GM21390 (cell line): ENCODE data around the gene SLC39A9.
A peak's percentile ranks its signal among the peaks of the same experiment; 100 is the strongest.
"Not testable (repeated sequence)": the region's sequence is repeated elsewhere in the genome, so short reads cannot be mapped to it uniquely, and the experiment has no call there.

Experiments used
- ATAC-seq: cut with Tn5 transposase; IDR thresholded peaks from one replicate; pipeline ENCODE4 v1.9.1; 2021; ENCODE audit not compliant: unreplicated experiment

SLC39A9 gene

GRCh38 chr14:69475194-69475818 is 76.8 kb downstream of the SLC39A9 start:
- no peak for ATAC-seq

DNA sequence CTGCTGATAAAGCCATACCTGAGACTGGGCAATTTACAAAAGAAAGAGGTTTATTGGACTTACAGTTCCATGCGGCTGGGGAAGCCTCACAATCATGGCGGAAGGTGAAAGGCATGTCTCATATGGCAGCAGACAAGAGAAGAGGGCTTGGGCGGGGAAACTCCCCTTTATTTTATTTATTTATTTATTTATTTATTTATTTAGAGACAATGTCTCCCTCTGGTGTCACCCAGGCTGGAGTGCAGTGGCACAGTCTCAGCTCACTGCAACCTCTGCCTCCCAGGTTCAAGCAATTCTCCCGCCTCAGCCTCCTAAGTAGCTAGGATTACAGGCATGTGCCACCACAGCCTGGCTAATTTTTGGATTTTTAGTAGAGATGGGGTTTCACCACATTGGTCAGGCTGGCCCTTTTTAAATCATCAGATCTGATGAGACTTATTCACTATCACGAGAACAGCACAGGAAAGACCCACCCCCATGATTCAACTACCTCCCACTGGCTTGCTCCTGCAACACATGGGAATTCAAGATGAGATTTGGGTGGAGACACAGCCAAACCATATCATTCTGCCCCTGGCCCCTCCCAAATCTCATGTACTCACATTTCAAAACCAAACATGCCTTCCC is 78.4 kb downstream of the SLC39A9 start:
- not testable (repeated sequence) for ATAC-seq

DNA sequence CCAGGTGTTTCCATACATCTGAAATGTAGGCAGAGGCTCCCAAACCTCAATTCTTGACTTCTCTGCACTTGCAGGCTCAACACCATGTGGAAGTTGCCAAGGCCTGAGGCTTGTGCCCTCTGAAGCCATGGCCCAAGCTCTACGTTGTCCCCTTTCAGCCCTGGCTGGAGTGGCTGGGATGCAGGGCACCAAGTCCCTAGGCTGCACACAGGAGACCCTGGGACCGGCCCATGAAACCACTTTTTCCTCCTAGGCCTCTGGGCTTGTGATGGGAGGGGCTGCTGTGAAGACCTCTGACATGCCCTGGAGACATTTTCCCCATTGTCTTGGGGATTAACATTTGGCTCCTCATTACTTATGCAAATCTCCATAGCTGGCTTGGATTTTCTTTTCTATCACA is 79.6 kb downstream of the SLC39A9 start:
- ATAC-seq, result not testable (repeated sequence)

DNA sequence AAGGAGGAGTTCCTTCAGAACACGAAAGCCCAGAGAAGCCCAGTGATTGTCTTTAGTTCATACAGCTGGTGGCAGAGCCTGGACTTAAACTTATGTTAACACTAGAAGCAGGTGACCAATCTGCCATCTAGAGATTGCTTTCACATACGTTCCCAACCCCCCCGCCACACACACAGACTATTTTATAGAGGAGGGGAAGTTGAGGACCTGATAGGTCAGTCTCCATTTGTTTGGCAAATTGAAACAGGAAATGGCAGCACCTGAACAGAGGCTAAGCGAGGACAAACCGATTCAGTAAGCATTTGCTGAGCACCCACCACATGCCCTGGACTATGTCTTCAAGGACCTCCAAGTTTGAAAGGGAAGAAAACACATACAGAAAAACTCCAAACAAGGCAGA is 81.2 kb downstream of the SLC39A9 start:
- ATAC-seq, result no peak

DNA sequence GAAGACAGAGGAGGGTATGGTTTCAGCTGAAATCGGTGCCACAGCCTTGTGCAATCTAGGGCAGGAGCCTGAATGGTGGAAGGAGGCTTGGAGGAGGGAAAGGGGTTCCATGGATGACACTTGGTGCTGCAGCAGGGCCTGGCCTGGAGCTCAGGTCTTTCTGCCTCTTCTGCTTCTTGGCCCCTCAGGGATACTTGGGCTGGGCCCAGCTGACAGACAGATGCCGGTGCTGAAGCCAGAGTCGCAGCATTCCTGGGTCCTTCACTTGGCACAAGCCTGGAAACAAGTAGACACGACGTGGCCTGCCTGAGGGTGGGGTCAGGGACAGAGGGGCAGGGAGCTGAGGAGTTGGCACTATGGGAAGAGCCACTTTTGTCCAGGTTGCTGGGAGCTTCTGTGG is 81.6 kb downstream of the SLC39A9 start:
- no peak for ATAC-seq

DNA sequence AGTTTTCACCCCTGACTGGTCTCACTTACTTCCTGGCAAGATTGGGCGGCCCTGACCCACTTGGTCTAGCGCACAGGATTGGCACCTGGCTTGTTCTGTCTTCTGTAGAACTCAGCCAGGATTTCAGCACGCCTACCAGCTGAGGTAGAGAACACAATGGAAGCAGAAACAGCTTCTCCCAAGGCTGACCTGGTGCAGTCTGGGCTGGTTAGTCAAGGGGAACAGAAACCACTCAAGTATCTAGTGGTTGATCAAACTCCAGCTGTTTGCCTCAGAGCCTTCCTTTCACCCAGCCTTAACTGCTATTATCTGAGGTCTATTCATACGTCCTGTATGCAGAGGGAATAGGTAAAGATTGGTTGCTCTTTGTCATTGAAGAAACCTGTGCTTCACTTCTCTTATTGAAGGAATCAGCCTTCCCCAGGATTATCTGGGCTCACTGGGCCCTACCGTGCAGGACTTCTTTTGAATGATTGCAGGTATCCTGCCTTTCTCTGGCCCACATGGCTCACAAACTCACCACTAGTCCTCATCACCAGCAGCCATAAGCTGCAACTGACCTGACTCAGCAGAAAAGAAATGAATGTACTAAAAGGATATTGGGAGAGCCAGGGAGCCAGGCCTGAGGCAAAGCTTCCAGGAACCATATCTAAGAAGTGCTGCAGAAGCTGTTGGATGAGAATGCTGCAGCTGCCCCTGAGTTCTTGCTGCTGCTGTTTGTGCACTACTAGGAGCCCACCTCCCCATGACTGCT is 83.5 kb downstream of the SLC39A9 start:
- peak; percentile 97 for ATAC-seq

GRCh38 chr14:69483765-69484443 is 85.4 kb downstream of the SLC39A9 start:
- no peak for ATAC-seq

DNA sequence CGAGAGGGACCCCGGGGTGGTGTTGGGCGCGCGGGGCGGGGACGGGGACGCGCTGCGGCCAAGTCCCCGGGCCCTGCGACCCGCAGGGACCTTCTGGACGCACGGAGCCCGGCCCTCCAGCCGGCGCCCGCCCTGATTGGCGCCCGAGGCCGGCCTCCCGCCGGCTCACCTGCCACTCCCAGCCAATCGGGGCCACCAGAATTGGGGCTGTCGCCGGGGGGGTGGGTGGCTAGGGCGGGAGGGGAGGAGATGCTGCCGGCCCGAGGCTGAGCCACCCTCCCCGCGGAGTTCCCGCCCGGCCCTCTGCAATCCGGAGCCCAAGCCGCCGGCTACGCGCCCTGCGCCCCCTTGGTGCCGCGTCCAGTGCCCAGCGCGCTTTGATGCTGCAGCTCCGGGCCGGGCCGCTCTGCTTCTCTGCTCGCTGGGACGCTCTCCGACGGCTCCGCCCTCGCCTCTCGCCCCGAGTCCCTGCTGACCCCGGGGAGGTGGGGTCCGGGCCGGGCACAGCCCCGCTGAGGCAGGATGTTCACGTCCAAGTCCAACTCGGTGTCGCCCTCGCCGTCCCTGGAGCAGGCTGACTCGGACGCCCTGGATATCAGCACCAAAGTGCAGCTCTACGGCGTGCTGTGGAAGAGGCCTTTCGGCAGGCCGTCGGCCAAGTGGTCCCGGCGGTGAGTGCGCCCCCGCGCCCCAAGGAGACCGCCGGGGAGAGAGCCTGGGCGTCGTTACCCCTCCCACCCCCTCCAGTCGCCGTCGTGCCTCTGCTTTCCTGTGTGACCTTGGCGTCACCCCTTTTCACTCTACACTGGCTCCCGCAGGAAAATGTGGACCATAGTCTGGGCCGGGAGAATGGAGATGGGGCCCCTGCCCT is 86.2 kb downstream of the SLC39A9 start, which contains the start of gene PLEKHD1:
Gene PLEKHD1, plus strand, starts transcription at position 285 of the 871 bp plus-strand sequence. Its CDS starts 238 bp downstream, at position 523.
- ATAC-seq, result no peak

- ATAC-seq, result no peak
Measured at GRCh38 chr14:69485315-69485660, 86.8 kb downstream of the SLC39A9 start.

- ATAC-seq, result no peak
Measured at GRCh38 chr14:69485701-69486100, 87.2 kb downstream of the SLC39A9 start.

- no peak for ATAC-seq
Measured at GRCh38 chr14:69487226-69487625, 88.7 kb downstream of the SLC39A9 start.

GRCh38 chr14:69487771-69488170 is 89.3 kb downstream of the SLC39A9 start:
- no peak for ATAC-seq

DNA sequence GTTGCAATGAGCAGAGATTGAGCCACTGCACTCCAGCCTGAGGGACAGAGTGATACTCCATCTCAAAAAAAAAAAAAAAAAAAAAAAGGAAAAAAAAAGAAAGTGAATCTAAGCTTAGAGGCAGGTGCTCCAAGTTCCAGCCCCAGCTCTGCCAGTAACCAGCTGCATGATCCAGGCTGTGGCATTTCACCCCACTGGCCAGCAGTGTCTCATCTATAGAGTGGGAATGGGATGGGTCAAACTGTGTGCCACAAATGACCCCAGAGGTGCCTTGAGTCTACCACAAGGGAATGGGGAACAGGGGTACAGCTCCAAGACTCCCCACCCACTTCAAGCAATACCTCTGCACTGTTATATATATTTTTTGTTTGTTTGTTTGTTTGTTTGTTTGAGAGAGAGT is 91.0 kb downstream of the SLC39A9 start:
- no peak for ATAC-seq

DNA sequence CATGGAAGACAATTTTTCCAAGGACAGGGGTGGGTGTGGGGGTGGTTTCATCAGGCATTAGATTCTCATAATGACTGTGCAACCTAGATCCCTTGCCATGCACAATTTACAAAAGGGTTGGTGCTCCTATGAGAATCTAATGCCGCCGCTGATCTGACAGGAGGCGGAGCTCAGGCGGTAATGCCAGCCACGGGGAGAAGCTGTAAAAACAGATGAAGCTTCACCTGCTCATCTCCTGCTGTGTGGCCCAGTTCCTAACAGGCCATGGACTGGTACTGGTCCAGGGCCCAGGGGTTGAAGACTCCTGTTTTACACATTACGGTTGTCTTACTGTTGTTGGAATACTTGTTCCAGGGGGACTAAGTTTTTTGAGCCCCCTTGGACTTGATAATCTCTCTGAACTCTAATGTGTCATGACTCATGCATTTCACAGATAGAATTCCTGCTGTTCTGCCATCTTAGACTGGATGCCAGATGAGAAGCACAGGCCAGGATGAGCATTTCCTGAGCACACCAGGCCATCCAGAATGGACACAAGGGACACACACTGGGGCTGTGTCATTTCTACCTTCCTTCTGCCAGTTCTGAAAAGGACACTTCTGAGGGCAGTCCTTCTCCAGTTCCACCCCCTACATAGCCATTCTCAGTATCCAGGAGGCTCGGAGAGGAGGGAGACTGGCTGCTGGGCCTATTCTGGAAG is 91.9 kb downstream of the SLC39A9 start:
- no peak for ATAC-seq

- ATAC-seq, result no peak
Measured at GRCh38 chr14:69491193-69491592, 92.7 kb downstream of the SLC39A9 start.

GRCh38 chr14:69493038-69493437 is 94.5 kb downstream of the SLC39A9 start:
- no peak for ATAC-seq

- no peak for ATAC-seq
Measured at GRCh38 chr14:69493791-69494190, 95.3 kb downstream of the SLC39A9 start.

DNA sequence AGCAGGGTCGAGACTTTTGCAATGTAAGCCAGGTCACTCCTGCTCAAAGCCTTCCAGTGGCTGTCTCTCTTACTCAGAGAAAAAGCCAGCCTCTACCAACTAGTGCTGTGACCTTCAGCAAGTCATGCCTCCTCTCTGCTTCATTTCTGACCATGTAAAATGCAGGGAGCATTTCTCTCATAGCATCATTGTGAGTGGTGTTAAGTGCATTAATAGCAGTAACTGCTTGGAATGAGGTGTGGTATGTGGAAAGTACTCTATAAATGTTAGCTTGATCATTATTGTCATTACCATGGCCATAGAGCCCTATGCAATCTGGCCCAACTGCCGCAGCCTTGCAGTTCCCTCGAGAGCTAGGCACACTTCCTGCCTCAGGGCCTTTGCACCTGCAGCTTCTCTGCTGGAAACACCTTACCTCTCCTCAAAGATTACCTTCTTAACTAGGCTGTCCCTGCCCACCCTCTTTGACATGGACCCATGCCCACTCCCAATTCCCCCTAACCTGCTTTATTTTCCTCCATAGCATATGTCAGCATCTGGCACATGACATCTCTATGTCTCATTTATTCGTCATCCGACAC is 96.9 kb downstream of the SLC39A9 start:
- no peak for ATAC-seq

GRCh38 chr14:69497866-69498265 is 99.4 kb downstream of the SLC39A9 start:
- ATAC-seq, result not testable (repeated sequence)

GRCh38 chr14:69498286-69498685 is 99.8 kb downstream of the SLC39A9 start:
- not testable (repeated sequence) for ATAC-seq
